Activated T-cell treated with anti-CD3 and anti-CD28 coated beads for 1 hour (primary cell): ENCODE measurements around the gene EXOSC2.

Source experiments
- DNase-seq: peaks from one replicate; pipeline ENCODE4 v3.0.0-alpha.2; 2020; ENCODE audit warnings: low read depth

The EXOSC2 gene

DNA sequence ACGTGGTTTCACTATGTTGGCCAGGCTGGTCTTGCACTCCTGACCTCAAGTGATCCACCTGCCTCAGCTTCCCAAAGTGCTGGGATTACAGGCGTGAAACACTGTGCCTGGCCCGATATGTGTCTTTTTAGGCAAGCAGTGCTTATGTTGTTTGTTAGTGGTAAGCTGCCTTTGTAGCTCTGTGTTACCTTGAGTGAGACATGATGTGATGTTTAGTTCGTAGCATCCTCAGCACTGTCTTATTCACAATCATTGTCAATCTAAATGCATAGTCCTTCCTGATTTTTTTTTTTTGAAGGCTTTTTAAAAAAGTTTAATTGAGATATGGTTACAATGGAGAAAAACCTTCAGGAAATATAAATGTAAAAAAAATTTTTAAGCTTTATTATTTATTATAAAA, 45.5 kb downstream of the EXOSC2 start:
- DNase-seq = no peak

DNA sequence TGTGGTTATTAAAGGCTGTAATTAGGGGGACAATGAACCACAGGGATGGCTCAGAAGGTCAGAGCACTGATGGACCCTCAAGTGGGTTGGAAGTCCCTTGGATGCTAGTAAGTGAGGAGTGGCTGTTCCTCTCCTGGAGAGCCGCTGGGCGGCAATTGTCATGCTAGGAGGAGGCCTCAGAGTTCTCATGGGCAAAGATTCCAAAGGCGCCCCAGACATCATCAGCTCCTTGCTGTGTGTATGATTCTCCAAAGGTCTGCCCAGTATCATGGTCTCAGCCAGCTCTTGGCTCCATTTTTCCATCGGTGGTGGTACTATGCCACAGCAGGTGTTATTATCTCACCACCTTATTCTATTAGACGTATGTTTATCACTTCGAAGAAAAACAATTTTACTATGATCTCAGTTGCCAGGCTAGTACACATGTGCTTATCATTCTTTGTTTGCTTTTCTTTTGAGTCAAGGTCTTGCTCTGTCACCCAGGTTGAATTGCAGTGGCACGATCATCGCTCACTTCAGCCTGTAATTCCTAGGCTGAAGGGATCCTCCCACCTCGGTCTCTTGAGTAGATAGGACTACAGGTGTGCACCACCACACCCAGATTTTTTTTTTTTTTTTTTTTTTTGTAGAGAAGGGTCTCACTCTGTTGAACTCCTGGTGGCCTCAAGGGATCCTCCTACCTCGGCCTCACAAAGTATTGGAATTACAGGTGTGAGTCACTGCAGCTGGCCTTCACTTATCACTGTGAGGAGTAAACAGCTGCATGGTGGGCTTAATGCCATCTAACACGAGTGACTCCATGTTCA, 46.8 kb downstream of the EXOSC2 start:
- no peak for DNase-seq

GRCh38 chr9:130741024-130741305, 47.4 kb downstream of the EXOSC2 start:
- no peak for DNase-seq

DNA sequence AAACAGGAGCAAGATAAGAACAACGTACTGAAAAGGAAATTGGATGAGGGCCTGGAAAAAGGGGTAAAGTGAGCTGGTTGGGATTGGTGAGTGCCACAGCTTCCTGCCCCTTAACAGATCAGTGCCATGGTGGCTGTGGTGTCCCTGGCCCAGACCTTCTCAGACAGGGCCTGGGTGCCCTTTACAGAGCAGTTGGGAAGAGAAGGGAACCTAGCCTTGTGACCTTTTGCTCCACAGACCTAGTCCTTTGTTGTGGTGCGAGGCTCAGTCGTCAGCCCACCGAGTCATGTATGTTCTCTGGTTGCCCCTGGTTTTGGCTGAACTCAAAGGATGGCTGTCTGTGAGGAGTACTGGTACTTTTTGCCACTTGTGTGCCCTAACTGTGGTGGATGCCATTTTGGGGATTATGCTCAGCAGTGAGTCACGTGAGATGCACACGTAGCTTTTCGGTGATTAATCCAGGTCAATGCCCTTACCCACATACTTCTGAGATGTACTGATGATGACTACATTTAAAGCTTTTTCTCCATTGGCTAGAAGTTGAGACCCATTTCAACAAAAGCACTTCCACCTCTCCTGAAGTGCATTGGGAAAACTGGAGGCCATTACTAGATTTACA, 48.4 kb downstream of the EXOSC2 start:
- no peak for DNase-seq

- DNase-seq = no peak
Observed at GRCh38 chr9:130743656-130744055, 50.1 kb downstream of the EXOSC2 start.

GRCh38 chr9:130745210-130745800, 51.7 kb downstream of the EXOSC2 start:
- DNase-seq = no peak

- DNase-seq = no peak
Observed at GRCh38 chr9:130745829-130746228, 52.2 kb downstream of the EXOSC2 start.

GRCh38 chr9:130746434-130747212, 53.0 kb downstream of the EXOSC2 start:
- DNase-seq = no peak

DNA sequence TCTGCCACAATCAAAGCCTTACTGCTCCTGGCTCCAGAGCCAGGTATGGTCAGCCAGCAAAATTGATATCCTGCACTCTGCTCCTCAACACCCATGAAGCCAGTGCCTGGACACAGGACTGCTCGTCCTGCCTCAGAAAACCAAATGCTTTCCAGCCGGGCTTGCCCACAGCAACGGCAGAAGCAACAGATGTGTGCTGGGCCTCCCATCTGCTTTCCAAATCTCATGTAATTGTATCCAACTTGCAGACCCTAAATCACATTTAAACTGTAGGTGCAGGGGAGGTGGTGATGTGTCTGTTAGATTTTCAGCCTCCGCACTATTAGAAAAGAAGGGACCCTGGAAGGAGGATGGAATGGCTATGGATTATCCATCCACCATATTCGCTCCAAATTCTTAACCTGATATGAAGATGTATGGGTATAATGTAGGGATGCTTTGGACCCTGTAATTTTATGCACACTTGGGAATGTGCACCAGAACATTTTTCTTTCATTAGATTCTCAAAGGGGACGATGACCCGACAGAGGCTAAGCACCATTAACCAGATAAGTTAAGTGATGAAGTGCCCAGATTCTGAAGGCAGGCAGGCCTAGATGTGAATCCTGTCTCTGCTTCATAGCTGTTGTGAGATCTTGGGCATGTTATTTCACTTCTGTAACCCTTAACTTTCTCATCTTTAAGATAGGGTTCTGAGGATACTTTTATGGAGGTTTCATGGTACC, 58.2 kb downstream of the EXOSC2 start:
- DNase-seq = no peak
